HL-60/S4 treated with retinoic acid at 250 ng/mL for 4 days and 3 days (cell line): Measurements from ENCODE around the gene PLEKHA6.
"Not testable (repeated sequence)": the region's sequence is repeated elsewhere in the genome, so short reads cannot be mapped to it uniquely, and the experiment has no call there.

Experiments used
- in situ Hi-C: fragments of 300-500 bp; cut with MboI; formaldehyde crosslinking; loops from 2 replicates; pipeline ENCODE4 v1.7.0; 2022; ENCODE audit warnings: low sequenced_read_pairs

PLEKHA6 gene

DNA sequence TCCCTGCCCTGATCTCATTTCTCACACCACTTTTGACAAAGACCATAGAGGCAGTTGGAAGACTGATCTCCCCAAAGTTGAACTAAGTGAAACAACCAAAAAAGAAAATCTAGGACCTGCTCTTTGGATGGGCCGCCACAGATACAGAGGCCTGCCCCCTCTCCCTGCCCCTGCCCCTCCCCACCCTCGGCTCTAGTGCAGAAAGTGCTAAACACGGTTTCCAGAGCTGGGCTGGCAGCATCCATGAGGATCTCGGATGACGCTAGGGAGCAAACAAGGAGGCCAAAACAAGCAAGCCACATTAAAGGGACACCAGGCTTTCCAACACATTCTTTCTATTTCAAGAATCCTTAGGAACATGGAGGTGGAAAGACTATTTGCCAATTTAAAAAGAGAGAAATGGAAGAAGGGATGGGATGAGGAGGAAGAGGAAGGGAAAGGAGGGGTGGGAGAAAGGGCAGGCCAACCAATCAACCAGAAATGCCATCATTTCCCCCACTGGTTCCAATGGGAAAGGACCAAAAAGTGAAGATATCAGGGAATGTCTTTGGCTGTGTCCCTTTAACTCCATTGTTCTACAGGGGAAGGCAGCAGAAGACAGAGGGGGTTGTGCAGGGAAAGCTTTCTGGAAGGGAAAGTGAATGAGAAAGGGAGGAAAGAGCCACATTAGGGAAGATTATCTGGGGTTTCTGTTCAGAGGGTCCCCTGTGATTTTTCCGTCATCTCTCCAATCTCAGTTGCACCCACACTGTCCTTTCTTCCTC lies 107.6 kb downstream of the PLEKHA6 start:
- in situ Hi-C loops, result no loop called here

DNA sequence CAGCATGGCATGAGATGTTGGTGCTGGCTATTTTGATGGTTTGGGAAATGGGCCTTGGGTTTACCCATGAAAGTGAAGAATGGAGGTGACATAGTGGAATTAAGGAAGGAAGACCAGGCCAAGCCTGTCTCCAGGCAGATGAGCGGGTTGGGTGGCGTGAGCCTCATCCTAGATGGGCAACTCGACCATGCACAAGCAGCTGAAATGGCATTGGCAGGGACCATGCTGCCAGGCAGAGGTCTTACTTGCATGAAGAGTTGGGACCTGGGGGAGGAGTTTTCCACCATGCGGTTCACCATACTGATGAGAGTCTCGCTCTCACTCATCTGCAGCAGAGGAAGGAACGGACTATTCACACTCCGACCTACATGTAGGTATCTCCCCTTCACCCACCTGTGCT lies 108.4 kb downstream of the PLEKHA6 start:
- in situ Hi-C loops, result no loop called here

GRCh38 chr1:204250428-204251030 lies 109.2 kb downstream of the PLEKHA6 start:
- in situ Hi-C loops, result no loop called here

DNA sequence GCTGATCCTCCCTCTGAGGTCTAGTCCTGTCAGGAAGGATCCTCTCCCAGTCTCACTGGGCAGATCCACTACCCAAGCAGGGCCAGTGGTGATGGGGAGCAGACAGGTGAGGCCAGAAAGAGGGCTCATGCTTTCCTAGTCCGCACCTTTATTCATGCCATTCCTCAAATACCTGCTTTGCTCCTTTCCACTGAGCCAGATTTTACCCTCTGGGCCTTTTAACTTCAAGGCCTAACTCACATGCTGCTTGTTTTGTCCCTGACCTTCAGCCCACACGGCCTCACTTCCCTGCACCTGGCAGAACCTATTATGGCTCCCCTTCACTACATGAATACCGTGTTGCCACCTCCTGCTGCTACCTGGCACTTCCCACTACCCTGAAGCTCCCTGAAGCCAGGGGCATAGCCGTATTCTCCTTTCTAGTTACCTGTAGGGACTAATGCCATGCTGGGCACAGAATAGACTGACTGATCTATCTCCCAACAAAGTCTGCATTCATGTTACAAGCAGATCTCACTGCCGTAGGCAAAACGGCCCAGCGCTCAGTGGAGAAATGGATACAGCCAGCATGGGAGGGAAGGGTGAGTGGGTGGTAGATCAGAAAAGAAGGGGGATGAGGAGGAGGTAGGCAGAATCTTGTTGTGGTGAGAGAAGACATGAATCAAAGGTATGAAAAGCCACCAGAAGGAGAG lies 109.8 kb downstream of the PLEKHA6 start:
- in situ Hi-C loops, result no loop called here

- in situ Hi-C loops, result no loop called here
Observed at GRCh38 chr1:204248954-204249353, 110.8 kb downstream of the PLEKHA6 start.

DNA sequence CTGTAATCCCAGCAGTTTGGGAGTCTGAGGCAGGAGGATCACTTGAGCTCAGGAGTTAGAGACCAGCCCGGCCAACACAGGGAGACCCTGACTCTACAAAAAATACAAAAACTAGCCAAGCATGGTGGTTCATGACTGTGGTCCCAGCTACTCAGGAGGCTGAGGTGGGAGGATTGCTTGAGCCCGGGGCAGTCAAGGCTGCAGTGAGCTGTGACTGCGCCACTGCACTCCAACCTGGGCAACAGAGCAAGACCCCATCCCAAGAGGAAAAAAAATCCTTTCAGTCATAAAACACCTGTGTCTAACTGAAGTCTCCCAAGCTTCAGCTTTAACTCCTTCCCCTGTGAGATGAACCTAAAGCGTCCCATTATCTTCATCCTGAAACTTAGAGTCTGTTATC lies 112.9 kb downstream of the PLEKHA6 start:
- in situ Hi-C loops, result no loop called here

DNA sequence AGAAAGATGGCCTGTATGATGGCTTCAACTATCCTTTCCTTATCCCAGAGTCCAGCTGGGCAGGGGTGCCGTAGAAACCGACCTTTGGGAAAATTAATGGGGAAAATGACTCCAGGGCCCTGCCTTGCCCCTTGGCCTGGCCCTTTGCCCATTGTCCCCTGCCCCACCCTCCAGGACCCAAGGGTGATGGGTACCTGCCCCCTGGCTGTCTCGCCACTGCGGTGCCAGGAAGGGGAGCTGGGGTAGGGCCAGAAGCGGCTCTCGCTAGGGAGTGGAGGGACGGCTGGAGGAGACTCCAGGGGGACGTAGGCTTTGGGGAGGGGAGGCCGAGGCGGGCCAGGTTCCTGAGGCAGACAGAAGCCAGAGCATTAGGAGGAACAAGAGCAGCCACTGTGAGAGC lies 116.8 kb downstream of the PLEKHA6 start:
- in situ Hi-C loops, result no loop called here

DNA sequence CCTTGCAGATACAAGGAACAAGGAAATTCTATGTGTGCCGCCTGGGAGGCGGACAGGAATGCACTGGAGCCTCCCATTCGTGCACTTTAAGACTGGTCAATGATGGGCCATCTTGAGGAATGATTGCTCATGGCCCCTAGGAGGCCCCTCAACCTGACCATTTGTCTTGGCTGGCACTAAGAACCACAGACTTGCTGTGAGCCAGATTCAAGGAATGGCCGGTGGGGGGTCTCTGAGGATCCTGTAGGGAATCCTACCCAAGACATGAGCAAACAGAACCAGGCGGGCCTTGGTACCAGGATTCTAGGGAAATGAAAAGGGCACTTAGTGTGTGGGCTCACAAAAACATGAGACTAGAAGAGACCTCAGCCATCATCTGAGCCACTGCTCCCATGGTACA lies 117.8 kb downstream of the PLEKHA6 start:
- in situ Hi-C loops, result no loop called here

GRCh38 chr1:204241050-204241449 lies 118.7 kb downstream of the PLEKHA6 start:
- in situ Hi-C loops, result no loop called here

GRCh38 chr1:204240233-204240632 lies 119.5 kb downstream of the PLEKHA6 start:
- in situ Hi-C loops, result no loop called here

GRCh38 chr1:204239401-204239800 lies 120.3 kb downstream of the PLEKHA6 start:
- in situ Hi-C loops, result not testable (repeated sequence)

DNA sequence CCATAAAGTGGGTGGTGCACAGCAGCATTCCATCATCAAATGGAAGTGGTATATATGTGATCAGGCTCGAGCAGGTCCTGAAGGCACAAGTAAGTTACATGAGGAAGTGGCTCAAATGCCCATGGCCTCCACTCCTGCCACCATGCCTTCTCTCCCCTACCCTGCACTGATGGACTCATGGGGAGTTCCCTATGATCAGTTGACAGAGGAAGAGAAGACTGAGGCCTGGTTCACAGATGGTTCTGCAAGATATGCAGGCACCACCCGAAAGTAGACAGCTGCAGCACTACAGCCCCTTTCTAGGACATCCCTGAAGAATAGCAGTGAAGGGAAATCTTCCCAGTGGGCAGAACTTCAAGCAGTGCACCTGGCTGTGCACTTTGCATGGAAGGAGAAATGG lies 121.2 kb downstream of the PLEKHA6 start:
- in situ Hi-C loops, result not testable (repeated sequence)

GRCh38 chr1:204237515-204237914 lies 122.2 kb downstream of the PLEKHA6 start:
- in situ Hi-C loops, result not testable (repeated sequence)

DNA sequence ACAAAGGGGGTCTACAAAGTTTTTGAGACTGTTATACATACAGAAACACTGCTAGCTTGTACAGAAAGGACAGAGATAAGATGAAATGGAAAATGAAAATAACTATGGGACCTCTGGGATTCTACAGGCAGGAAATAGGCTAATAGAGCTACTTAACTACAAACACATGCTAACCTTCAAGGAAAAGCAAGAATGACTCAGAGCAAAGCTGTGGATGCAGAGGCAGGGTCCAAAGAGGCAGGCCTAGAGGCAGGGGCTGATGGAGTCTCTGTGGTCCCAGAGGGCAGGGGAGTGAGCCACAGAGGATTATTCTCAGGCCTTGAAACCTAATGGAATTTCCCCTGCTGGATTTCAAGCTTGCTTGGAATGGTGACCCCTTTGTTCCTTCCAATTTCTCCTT lies 127.2 kb downstream of the PLEKHA6 start:
- in situ Hi-C loops, result no loop called here

GRCh38 chr1:204230211-204230610 lies 129.5 kb downstream of the PLEKHA6 start:
- in situ Hi-C loops, result no loop called here

DNA sequence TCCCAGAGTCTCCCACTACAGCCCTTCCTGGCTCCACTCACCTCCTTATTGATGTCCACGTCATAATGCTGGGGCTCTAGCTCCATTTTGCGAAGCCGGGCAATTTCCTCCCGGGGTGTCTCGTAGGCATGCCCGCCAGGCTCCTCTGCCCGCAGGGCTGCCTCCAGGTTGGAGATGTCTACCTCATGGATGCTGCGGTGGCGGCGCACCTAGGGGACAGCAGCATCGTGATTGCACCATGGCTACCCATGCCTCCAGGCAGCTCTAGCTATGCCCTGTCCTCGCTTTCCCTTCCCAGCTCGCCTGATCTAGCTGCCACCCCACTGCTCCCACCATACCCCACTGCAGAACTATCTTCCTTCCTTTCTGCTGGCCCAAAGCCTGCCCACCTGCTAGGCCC lies 130.8 kb downstream of the PLEKHA6 start:
- in situ Hi-C loops, result no loop called here

GRCh38 chr1:204227996-204228785 lies 131.5 kb downstream of the PLEKHA6 start:
- in situ Hi-C loops, result no loop called here

GRCh38 chr1:204227351-204227750 lies 132.4 kb downstream of the PLEKHA6 start:
- in situ Hi-C loops, result no loop called here

DNA sequence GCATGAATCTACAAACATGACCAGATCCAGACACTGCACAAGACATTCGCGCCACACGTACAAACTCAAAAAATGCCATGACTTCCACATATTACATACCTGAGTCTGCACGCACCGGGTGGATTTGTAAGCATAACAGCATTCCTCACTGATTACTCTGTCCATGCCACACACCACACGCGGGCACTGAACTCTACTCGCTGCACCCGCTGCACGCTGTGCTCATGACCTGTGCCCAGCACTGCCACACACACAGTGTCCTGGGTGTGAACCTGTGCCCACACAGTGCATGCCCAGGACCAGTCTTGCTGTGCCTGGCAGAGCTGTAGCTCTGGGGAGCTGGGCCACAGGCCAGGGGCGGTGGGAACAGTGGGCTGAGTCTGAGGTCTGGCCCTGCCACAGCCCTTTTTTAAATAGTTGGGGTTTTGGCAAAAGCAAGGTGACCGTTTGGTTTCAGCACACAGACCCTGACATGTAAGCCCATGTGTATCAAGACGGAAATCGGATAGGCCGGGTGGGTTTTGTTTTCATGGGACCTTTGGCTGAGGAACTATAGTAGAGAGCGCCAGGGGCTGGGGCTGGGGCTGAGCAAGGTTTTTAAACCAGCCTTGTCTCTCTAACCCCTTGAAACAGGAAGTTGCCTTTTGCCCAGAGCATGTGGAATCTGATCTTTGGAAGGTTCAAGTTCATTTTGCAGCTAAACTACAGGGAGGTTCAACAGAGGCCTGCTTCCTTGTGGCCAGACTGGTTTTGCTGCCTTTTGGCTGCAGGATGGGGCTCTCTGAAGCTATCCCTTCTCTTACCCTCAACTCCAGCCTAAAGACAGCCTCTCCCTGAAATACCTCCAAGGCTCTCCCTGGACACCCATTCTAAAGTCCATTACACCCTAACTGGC lies 133.6 kb downstream of the PLEKHA6 start:
- in situ Hi-C loops, result no loop called here

GRCh38 chr1:204224655-204225054 lies 135.1 kb downstream of the PLEKHA6 start:
- in situ Hi-C loops, result no loop called here
